IMR-90 (cell line): Measurements from ENCODE around the gene LIMS1. TPM values are rescaled to one million over a fixed set of nuclear protein-coding genes. Genes with fewer than 3 reads are reported as not detected.

Experiments
- ATAC-seq: fragments of 200-7000 bp; cut with Tn5 transposase; 2 replicates; pipeline ENCODE4 v1.9.1; 2020; ENCODE audit warnings: low read depth, mild to moderate bottlenecking, moderate library complexity
- BruUV-seq: library from RNA; stranded (reverse); fragments of 400-500 nt; replicated peaks from 2 replicates; lab custom pipeline; 2021; lab: Mats Ljungman, UMichigan
- CTCF ChIA-PET: fragments of 300-600 bp; formaldehyde crosslinking; extraction: SDS; loops from one replicate; lab custom pipeline; 2021; ENCODE audit warnings: antibody characterized with exemption; lab: Yijun Ruan, JAX
- POLR2A ChIA-PET: fragments of 300-600 bp; sonication (Branson Sonifier 250); formaldehyde crosslinking; loops from one replicate; lab custom pipeline; 2022; ENCODE audit warnings: antibody characterized with exemption; ENCODE audit not compliant: unreplicated experiment; lab: Charles Lee
- DNase-seq: peaks from one replicate; pipeline ENCODE4 v3.0.0; 2013
- H2AFZ ChIP-seq: replicated peaks from 2 replicates; pipeline ENCODE3; 2013; ENCODE audit warnings: low read length, mild to moderate bottlenecking; ENCODE audit not compliant: poor library complexity
- H2AK5ac ChIP-seq: 2 replicates; pipeline ENCODE4 v1.6.1; 2013; ENCODE audit warnings: low read depth, low read length, inconsistent platforms
- H2AK9ac ChIP-seq: replicated peaks from 2 replicates; pipeline ENCODE3; 2013; ENCODE audit warnings: mild to moderate bottlenecking, low read depth, low read length, moderate library complexity; ENCODE audit not compliant: poor library complexity
- H2BK120ac ChIP-seq: 2 replicates; pipeline ENCODE4 v1.6.1; 2013; ENCODE audit warnings: low read depth, low read length, inconsistent platforms
- H2BK15ac ChIP-seq: 3 replicates; pipeline ENCODE4 v1.6.1; 2013; ENCODE audit warnings: low read depth, low read length, inconsistent platforms
- H2BK20ac ChIP-seq: 2 replicates; pipeline ENCODE4 v1.6.1; 2013; ENCODE audit warnings: low read depth, mild to moderate bottlenecking, inconsistent platforms, low read length, moderate library complexity
- H2BK5ac ChIP-seq: 2 replicates; pipeline ENCODE4 v1.6.1; 2013; ENCODE audit warnings: mild to moderate bottlenecking, low read depth, low read length, inconsistent platforms; ENCODE audit not compliant: poor library complexity, severe bottlenecking
- H3K14ac ChIP-seq: replicated peaks from 2 replicates; pipeline ENCODE4 v1.6.1; 2013; ENCODE audit warnings: low read depth, low read length, inconsistent platforms
- H3K18ac ChIP-seq: 2 replicates; pipeline ENCODE4 v1.6.1; 2013; ENCODE audit warnings: low read depth, low read length, control low read depth
- H3K23ac ChIP-seq: 2 replicates; pipeline ENCODE4 v1.6.1; 2013; ENCODE audit warnings: low read depth, low read length, inconsistent platforms
- H3K27ac ChIP-seq: 2 replicates; pipeline ENCODE4 v1.5.1; 2013; ENCODE audit warnings: mild to moderate bottlenecking, control low read depth, low read length; ENCODE audit not compliant: insufficient read depth
- H3K27me3 ChIP-seq: 2 replicates; pipeline ENCODE4 v1.6.1; 2013; ENCODE audit warnings: low read length; ENCODE audit not compliant: control insufficient read depth, insufficient read depth
- H3K36me3 ChIP-seq: 2 replicates; pipeline ENCODE4 v1.6.1; 2013; ENCODE audit warnings: low read length, mixed read lengths; ENCODE audit not compliant: control insufficient read depth, insufficient read depth
- H3K4ac ChIP-seq: 2 replicates; pipeline ENCODE4 v1.6.1; 2013; ENCODE audit warnings: low read depth, low read length, inconsistent platforms
- H3K4me1 ChIP-seq: 2 replicates; pipeline ENCODE4 v1.6.1; 2013; ENCODE audit warnings: low read length, mixed read lengths; ENCODE audit not compliant: control insufficient read depth, insufficient read depth
- H3K4me2 ChIP-seq: 2 replicates; pipeline ENCODE4 v1.6.1; 2013; ENCODE audit warnings: low read depth, mild to moderate bottlenecking, control low read depth, low read length, moderate library complexity
- H3K4me3 ChIP-seq: 2 replicates; pipeline ENCODE4 v1.5.1; 2013; ENCODE audit warnings: low read depth, mild to moderate bottlenecking, control low read depth, low read length, moderate library complexity; ENCODE audit not compliant: insufficient read depth
- H3K56ac ChIP-seq: 2 replicates; pipeline ENCODE4 v1.6.1; 2013; ENCODE audit warnings: low read length, inconsistent platforms; ENCODE audit not compliant: insufficient read depth; ENCODE audit errors: extremely low read depth
- H3K79me1 ChIP-seq, 2 experiments: 2 replicates each; pipeline ENCODE4 v1.6.1; 2013; ENCODE audit warnings: low read length in 2 of 2, inconsistent platforms in 1 of 2, low read depth in 1 of 2
- H3K9ac ChIP-seq: 2 replicates; pipeline ENCODE4 v1.6.1; 2013; ENCODE audit warnings: low read depth, low read length, control low read depth
- H3K9me1 ChIP-seq: 2 replicates; pipeline ENCODE4 v1.6.1; 2013; ENCODE audit warnings: low read length, inconsistent platforms; ENCODE audit not compliant: insufficient read depth
- H3K9me3 ChIP-seq: 2 replicates; pipeline ENCODE4 v1.6.1; 2013; ENCODE audit warnings: low read length; ENCODE audit not compliant: control insufficient read depth, insufficient read depth
- H4K20me1 ChIP-seq: 2 replicates; pipeline ENCODE4 v1.6.1; 2013; ENCODE audit warnings: low read length, inconsistent platforms; ENCODE audit not compliant: insufficient read depth
- H4K5ac ChIP-seq: 2 replicates; pipeline ENCODE4 v1.6.1; 2013; ENCODE audit warnings: mild to moderate bottlenecking, low read depth, low read length, control low read depth
- H4K8ac ChIP-seq, 2 experiments: 2 replicates each; pipeline ENCODE4 v1.6.1; 2013; ENCODE audit warnings: low read depth in 2 of 2, low read length in 2 of 2, control low read depth in 1 of 2, inconsistent platforms in 1 of 2
- H4K91ac ChIP-seq: 2 replicates; pipeline ENCODE4 v1.6.1; 2013; ENCODE audit warnings: low read depth, low read length, inconsistent platforms; ENCODE audit not compliant: insufficient read depth
- POLR2A ChIP-seq: IDR thresholded peaks from 2 replicates; pipeline ENCODE4 v1.6.1; 2012; ENCODE audit warnings: mild to moderate bottlenecking, low read depth, low read length
- USF2 ChIP-seq: fragments of 150-350 bp; IDR thresholded peaks from 2 replicates; pipeline ENCODE4 v1.6.1; 2017; ENCODE audit warnings: mild to moderate bottlenecking, antibody characterized with exemption, low read length, low read depth
- WGBS, 2 experiments: methylation state at CpG; one replicate each; pipeline versions ENCODE4 v1.1.5 to v1.1.7; 2013; ENCODE audit warnings: missing lambda C conversion rate in 2 of 2; ENCODE audit not compliant: insufficient read length in 1 of 2; ENCODE audit errors: extremely low coverage in 2 of 2; 5-methylcytosine and 5-hydroxymethylcytosine counted together
- dilution Hi-C: fragments of 300-500 bp; cut with HindIII; formaldehyde crosslinking; loops from one replicate; pipeline ENCODE4 v1.14.3; 2018; ENCODE audit warnings: low sequenced_read_pairs; ENCODE audit not compliant: unreplicated experiment
- in situ Hi-C: fragments of 300-500 bp; cut with MboI; formaldehyde crosslinking; loops from 3 replicates; pipeline ENCODE4 v1.14.3; 2019; ENCODE audit warnings: low sequenced_read_pairs, inconsistent platforms, mixed read lengths
- intact Hi-C: fragments of 100-400 bp; cut with micrococcal nuclease; formaldehyde crosslinking; loops from 2 replicates; pipeline ENCODE4 v1.10.0; 2022
- polyA plus RNA-seq, 3 experiments: library from polyadenylated mRNA; depleted of rRNA; stranded (reverse); fragments of >200 nt; gene quantifications; 2 replicates each; pipeline ENCODE4 v1.2.3, GENCODE V29; 2012; ENCODE audit warnings: low replicate concordance in 1 of 3
- total RNA-seq: library from RNA; depleted of rRNA; stranded (reverse); fragments of >200 nt; gene quantifications from 2 replicates; pipeline ENCODE4 v1.2.3, GENCODE V29; 2012

Gene LIMS1
- total and polyA plus RNA-seq, 2 of the 4 experiments (the other 2 are of a cell fraction) = 59.1 to 131 TPM

GRCh38 chr2:108586631-108587030, 52.4 kb downstream of the LIMS1 start:
- H4K5ac ChIP-seq = peak overlapping the region; percentile 58; the same call in 1 of the 2 replicates
- peak overlapping the region; percentile 21; the same call in 1 of the 2 replicates for H3K56ac ChIP-seq
- H2AK5ac ChIP-seq = peak overlapping the region; percentile 93
- H3K23ac ChIP-seq = peak overlapping the region; percentile 79
- H3K4me3 ChIP-seq = no peak overlapping the region
- H3K14ac ChIP-seq = peak overlapping the region; percentile 90
- no peak overlapping the region for H2AFZ ChIP-seq
- 0 out of 2 replicates have a peak overlapping the region, but pooled peaks have one; percentile 41 for H3K4me2 ChIP-seq
- H3K9me3 ChIP-seq = no peaks in the 10 kb centered on the region
- H2BK15ac ChIP-seq = peak overlapping the region; percentile 91; the same call in 2 of the 3 replicates
- peak overlapping the region; percentile 84 for H3K4ac ChIP-seq
- no TSS peak for BruUV-seq
- H2BK5ac ChIP-seq = peak overlapping the region; percentile 74
- peak overlapping the region; percentile 67 for H2BK120ac ChIP-seq
- no peaks in the 10 kb centered on the region for H3K27me3 ChIP-seq
- DNase-seq (no peak), ATAC-seq (no peak)
- peak overlapping the region; percentile 80; the same call in 1 of the 2 replicates for H3K18ac ChIP-seq
- peaks cover 20% of the 10 kb centered on the region for H3K9me1 ChIP-seq
- ChIA-PET POLR2A (no interaction called here), CTCF (interaction anchor here (0.6 to 1.1 kb wide), 4 partner anchors 48 to 353 kb away, joined by 3 to 5 read pairs (median 3); no protein-coding TSS in a partner anchor)
- peak overlapping the region; percentile 64 for H2BK20ac ChIP-seq
- in situ Hi-C loops (no loop called here), dilution Hi-C loops (no loop called here), intact Hi-C loops (no loop called here)
- no peak overlapping the region for H2AK9ac ChIP-seq
- H3K79me1 ChIP-seq = peaks cover 35 to 74% of the 10 kb centered on the region in 2 experiments
- H3K9ac ChIP-seq = no peak overlapping the region
- WGBS, 2 experiments = no CpG with 5 or more reads among the region's 5 CpGs
- no peaks in the 10 kb centered on the region for H3K36me3 ChIP-seq
- H4K91ac ChIP-seq = peak overlapping the region; percentile 86
- H4K8ac ChIP-seq = peak overlapping the region; percentile 55 to 82
- TF ChIP-seq USF2 = no peak
- 0 out of 2 replicates have a peak, but pooled peaks have one; percentile 15 for TF ChIP-seq POLR2A
- peak overlapping the region; percentile 63; the same call in 1 of the 2 replicates for H3K27ac ChIP-seq
- peaks cover 20% of the 10 kb centered on the region for H3K4me1 ChIP-seq
- peaks cover 11% of the 10 kb centered on the region; the same call in 1 of the 2 replicates for H4K20me1 ChIP-seq
